RPMI7951 (cell line): Measurements from ENCODE around the gene CRIP1. TPM values are rescaled to one million over a fixed set of nuclear protein-coding genes. Genes with fewer than 3 reads are reported as not detected.

Source experiments
- DNase-seq: peaks from one replicate; pipeline ENCODE4 v3.0.0-alpha.2; 2012; ENCODE audit warnings: low read depth
- total RNA-seq: library from RNA; depleted of rRNA; stranded (reverse); fragments of >200 nt; shearing (Covaris generic); gene quantifications from 2 replicates; pipeline ENCODE4 v1.2.3, GENCODE V29; 2014

CRIP1 gene
- total RNA-seq, 1 experiment from 2014 or later = 0.12 TPM

DNA sequence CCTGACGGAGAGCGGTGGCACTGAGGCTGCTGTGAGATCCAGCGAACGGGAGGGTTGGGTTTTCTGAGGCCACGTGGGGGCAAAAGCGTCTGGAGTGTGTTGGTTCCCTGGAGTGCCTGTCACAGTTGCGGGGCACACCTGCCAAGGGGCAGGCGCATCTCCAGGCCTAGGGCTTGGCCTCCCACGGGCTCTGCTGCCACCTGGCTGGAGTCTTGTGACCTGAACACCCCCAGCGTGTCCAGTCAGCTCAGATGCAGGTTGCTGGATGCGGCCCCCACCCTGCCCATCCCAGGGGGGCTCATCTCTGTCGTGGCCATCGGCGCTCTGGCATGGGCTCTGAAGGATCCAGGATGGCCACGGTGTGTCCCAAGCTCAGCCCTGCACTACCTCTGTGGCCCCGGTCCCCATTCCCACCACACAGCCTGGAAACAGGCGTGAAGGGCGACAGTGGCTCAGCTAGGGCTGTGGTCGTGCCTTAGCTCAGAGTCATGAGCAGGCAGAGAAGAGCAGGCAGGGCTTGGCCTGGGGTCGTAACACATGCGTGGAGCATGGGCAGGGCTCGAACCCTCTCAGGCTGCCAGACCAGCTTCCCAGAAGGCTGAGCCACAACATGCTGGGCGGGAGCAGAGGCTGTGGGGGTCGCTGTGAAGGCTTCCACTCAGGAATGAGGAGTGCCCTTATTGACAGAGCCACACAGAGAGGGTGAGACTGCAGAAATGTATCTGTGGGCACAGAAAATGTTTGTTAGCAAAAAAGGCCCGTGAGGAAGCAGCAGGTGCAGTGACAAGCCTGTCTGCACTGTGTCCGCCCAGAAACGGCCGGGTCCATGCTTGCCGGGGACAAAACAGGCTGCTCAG is 35.6 kb upstream of the CRIP1 start:
- no peak for DNase-seq

DNA sequence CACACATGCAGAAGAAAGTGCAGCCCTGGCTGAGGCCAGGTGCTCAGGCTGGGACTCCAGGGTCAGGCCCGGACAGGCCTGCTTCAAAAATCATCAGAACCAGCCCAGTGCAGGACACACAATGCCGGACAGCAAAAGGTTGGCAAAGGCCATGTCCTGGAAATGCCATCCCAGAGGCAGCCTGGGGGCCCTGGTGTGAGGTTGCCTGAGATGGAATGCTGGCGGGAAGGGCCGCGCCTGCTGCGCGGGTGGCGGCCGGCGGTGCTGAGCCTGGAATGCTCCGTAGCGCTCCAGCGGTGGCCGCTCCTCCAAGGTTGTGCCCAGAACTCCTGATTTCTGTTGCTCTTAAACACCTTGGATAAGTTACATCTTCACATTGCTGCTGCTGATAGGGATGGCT is 33.7 kb upstream of the CRIP1 start:
- no peak for DNase-seq

DNA sequence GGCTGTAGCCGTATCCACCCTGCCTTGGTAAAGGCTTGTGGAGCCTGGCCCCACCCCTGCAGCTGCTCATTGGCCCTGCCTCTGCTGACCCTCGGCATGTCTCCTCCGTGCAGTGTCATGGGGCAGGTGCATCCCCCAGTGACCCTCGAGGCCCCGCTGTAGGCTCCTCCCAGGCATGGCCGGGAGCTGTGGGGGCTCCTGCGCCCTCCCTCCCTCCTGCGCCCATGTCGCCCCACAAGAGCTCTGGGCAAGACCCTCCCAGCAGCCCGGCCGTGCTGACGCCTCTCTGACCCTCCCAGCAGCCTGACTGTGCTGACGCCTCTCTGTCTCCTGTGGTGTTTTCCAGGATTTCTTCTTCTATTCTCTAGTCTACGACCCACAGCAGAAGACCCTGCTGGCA is 32.8 kb upstream of the CRIP1 start:
- no peak for DNase-seq

DNA sequence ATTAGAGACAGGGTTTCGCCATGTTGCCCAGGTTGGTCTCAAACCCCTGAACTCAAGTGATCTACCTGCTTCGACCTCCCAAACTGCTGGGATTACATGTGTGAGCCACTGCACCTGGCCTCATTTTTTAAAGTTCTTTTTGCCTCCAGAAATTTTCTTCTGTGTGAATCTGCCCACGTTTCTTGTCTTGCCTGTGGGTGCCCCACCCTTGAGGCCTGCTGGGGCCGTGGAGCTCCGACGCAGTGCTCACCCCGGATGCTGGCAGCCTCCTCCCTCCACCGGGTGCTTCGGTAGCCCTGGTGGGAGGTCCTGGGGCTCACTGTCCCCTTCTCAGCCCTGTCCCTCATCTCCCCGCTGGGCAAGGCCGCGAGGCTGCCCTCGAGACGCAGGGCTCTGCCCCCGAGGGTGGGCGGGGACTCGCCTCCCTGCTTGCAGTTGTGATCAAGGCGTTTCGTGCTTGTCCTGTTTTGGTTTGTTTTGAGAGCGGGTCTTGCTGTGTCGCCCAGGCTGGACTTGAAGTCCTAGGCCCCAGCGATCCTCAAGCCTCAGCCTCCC is 31.5 kb upstream of the CRIP1 start:
- DNase-seq = no peak

DNA sequence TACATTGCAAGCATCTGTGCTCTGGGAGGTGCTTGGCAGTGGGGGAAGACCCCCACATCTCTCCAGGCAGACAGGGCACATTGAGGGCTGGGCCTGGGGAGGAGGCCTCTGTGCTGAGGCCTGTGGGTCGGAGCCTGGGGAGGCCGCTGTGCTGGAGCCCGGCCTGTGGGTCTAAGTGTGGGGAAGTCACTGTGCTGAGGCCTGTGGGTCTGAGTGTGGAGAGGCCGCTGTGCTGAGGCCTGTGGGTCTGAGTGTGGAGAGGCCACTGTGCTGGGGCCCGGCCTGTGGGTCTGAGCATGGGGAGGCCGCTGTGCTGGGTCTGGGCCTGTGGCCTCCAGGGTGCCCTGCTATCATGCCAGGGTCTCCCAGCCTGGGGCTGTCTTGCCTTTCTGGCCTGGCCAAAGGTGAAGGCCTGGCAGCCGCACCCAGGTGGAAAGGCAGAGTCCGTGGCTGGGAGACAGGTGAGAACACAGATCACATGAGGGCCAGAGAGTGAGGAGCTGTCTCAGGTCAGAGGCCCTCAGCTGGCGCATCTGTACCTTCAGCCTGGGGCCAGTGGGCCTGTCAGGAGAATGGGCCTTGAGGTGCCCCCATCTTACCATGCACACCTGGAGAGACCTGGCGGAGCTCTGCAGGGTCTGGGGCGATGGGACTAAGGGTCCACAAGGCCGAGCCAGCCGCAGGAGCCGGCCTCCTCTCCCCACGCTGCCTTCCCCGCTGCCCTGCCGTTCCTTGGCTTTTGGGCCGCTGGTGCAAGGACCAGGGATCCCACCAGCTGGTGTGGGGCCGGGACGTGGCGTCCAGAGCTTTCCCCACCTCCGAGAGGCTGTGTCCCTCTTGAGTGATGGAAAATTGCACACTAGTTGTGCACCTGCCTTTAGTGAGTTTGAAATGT is 30.7 kb upstream of the CRIP1 start:
- no peak for DNase-seq

DNA sequence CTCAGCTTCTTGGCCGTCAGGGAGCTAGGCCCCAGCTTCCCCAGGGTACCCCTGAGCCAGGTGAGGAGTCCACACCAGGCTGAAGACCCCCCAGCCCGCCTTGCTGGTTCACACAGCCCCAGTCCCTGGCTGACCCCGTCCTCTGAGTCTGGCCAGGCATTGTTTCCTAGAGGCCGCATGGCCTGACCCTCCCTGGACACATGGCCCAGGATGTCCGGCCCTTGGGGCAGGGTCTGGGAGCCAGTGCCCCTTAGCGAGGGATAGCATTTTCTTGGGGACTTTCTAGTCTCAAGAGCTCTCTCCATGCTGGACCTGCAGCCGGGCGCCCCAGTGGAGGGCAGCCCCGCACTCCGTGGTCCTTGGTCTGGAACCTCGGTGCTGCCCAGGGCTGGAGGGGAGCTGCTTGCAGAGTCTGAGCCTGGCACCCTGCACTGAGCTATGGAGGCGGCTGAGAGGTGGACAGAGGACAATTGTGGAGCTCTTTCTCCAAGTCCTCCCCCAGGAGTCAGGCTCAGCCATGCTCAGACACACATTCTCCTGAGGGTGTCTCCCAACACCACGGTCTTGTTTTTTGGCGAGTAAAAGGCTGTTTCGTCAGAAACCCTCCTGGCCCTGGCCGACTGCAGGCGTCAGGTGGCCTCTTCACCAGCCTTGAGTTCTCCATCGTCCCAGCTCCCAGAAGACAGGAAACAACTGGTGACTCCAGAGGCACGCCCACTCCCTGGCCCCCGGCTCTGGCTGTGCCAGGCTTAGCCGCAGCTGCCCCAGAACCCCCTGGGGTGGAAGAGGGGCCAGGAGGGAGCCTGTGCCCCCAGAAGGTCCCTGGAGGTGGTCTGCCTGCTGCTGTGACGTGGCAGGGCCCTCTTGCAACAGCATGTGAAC is 29.7 kb upstream of the CRIP1 start:
- no peak for DNase-seq

DNA sequence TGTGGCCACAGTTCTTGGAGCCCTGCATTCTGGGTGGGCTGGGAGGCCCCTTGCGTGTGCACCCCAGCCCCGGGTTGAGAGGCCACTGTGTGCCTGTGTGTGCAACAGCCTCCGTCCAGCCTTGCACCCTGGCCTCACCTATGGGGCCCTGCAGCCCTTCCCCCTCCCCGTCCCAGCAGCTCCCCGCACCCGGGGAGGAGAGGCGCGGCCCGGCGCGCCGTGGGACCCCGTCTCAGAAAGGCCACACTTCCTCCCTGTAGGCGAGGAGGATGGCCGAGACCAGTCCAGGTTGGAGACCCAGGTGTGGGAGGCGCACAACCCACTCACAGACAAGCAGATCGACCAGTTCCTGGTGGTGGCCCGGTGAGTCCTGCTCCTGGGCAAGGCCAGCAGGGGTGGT is 28.7 kb upstream of the CRIP1 start:
- DNase-seq = no peak

DNA sequence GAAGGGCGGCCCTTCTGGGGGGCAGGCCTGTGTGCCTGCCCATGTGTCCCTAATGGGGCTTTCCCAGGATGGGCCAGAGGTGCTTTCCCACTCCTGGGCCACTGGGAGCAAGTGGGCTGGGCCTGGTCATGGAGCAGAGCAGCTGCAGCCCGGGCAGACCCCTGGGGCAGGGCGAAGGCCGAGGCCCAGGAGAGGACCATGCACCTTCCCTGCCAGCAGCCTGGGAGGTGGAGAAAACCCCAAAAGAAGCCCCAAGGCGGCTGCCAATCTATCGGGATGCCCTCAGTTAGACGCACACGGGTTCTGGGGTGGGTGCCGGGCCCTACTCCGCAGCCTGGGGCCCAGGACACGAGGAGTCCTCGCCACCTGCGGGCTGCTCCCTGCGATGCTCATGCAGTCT is 28.1 kb upstream of the CRIP1 start:
- DNase-seq = no peak

DNA sequence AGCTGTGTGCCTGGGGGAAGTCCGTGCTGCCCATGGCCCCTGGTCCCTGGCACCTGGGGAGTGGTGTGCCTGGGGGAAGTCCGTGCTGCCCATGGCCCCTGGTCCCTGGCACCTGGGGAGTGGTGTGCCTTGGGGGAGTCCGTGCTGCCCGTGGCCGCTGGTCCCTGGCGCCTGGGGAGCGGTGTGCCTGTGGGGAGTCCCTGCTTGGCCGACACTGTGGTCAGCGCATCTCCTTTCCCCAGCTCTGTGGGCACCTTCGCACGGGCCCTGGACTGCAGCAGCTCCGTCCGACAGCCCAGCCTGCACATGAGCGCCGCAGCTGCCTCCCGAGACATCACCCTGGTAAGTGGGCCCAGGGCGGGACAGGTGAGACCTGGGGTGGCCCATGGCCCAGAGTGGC is 26.6 kb upstream of the CRIP1 start:
- no peak for DNase-seq

DNA sequence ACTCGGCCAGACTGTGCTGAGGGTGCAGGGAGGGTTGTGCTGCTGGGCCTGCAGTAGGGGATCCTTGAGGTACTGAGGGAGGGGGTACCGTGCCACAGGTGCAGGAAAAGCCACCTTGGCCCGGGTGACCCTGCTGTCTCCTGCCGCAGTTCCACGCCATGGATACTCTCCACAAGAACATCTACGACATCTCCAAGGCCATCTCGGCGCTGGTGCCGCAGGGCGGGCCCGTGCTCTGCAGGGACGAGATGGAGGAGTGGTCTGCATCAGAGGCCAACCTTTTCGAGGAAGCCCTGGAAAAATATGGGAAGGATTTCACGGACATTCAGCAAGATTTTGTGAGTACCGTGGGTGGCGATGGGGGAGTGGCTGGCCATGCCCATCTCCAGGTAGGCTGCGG is 26.1 kb upstream of the CRIP1 start:
- no peak for DNase-seq

DNA sequence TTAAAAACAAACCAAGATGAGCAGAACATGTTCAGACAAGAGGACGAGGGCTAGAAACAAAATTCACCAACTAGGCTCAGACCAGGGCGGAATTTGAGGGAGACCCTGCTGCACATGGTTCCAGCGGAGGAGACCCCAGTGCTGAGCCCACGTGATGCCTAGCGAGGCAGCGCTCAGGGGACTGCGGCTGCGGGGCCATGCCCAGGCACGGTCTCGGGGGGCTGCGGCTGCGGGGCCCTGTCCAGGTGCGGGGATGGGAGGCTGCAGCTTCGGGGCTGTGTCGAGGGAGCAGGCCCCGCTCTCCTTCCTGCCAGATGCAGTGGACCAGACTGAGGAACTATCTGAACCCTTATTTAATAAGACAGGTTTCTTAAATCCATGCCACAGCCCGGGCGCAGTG is 24.8 kb upstream of the CRIP1 start:
- no peak for DNase-seq

DNA sequence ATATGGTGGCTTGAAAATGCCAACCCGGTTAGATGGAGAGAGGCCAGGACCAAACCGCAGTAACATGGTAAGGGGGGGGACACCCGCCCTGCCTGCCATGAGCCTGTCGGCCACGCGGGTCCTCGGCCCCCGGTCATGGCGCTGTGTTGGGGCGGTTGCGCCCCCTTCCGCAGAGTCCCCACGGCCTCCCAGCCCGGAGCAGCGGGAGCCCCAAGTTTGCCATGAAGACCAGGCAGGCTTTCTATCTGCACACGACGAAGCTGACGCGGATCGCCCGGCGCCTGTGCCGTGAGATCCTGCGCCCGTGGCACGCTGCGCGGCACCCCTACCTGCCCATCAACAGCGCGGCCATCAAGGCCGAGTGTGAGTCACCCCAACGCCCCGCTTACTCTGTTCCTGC is 22.2 kb upstream of the CRIP1 start:
- DNase-seq = no peak

DNA sequence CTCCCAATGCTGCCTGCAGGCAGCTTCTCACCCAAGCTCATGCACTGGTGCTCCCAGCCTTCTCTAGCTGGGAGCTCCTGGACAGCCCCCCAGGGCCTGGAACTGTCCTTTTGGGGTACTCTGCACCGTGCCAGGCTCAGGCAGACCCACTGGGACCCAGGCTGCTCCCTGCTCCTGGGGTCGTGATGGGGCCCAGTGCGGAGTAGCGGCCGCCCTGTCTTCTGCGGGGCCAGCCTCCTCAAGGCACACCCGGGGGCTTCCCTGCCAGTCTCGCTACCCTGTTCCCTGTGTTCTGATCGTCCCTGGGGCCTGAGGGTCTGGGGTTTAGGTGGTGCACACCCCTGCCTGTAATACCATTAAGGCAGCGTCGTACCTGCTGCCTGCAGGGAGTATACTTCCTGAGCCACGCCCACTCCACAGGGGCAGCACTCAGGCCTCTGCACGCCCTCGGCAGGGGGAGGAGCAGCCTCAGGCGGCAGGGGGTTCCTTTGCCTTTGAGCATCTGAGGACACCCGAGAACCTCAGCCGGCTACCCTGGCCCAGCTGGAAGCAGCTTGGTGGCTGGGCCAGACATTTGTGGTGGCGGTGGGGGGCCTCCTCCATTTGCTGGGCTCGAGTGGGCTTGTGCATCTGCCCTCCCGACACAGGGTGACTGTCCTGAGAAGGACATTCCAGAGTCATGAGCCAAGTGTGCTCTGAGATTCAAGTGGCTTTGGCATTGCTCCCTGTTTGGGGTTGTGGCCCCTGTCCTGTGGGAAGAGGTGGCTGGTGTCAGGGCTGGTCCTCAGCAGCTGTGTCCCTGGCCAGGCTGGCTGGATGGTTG is 21.3 kb upstream of the CRIP1 start:
- DNase-seq = peak; percentile 55

DNA sequence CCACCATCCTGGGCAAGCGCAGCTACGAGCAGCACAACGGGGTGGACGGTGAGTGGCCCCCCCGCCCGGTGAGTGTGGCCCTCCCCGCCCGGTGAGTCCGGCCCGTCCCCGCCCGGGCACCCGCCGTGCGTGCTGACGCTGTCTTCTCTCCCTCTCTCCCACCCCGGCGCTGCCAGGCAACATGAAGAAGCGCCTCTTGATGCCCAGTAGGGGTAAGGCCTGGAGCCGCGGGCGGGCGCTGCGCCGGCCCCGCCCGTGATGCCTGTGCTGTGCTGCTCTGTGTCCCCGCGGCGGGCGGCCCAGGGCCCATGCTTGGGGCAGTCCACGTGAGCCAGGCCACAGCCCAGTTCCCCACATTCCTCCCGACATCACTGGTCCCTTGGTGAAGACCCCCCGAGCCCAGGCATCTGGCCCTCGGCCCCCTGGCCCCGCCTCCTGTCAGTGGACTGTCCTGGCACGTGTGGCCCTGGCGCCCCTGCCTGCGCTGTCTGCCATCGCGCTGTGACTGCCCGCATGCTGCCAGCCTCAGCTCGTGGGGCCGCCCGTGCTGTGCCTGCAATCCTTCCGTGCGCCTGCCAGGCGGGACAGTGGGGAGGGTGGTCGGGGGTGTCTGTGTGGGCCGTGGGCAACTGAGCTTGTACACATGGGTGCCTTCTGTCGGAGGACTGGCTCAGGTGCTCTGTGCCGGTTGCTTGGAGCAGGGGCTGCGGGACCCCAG is 20.0 kb upstream of the CRIP1 start:
- DNase-seq = no peak

DNA sequence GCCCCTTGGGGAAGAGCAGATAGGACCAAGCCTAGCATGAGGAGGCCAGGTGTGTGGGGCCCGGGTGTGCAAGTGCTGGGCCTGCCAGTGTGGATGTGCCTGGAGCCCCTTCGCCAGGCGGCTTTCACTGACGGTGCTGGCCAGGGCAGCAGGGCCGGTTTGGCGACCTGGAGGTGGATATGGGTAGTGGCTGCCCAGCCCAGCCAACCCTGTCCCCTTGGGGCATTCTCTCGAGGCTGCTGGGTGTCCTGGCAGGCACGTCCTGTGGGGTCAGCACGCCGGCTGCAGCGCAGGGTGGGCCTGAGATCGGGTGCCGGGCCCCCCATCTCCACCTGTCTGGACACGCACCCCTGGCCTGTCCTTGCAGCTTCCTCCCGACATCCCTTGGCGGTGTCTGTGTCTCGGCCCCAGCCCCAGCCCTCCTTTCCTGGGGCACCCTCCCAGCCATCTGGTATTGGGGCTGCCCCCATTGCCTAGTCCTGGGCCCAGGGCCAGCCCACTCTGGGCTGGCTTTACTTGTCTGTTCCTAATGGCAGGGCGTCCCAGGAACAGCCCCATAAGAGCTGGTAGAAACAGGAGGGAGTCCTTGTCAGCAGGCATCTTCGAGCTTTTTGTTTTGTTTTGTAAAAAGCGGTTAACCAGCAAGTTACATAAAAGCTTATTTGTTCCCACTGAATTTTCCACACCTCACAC is 19.3 kb upstream of the CRIP1 start:
- DNase-seq = no peak

DNA sequence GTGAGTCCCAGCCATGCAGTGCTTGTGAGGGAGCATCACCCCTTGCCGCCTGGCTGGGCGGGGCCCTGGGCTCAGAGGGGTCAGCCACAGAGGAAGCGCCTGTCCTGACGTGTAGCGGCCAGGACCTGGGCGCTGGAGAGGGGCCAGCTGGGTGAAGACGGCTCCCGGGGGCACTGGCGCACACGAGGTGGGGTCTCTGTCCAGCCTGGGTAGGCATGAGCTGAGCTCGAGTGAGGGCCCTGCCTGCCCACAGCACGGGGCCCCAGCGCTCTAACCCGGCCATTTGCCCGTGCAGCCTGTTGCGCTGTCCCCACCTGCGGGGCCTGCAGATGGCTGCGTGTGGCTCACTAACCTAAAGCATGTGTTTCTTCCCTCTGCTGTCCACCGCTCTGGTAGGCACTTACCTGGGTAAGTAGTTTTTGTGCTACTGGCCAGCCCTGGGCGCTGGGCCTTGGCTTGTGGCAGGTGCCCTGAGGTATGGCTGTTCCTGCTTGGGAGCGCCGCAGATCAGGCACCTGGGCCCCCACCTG is 18.7 kb upstream of the CRIP1 start:
- no peak for DNase-seq

DNA sequence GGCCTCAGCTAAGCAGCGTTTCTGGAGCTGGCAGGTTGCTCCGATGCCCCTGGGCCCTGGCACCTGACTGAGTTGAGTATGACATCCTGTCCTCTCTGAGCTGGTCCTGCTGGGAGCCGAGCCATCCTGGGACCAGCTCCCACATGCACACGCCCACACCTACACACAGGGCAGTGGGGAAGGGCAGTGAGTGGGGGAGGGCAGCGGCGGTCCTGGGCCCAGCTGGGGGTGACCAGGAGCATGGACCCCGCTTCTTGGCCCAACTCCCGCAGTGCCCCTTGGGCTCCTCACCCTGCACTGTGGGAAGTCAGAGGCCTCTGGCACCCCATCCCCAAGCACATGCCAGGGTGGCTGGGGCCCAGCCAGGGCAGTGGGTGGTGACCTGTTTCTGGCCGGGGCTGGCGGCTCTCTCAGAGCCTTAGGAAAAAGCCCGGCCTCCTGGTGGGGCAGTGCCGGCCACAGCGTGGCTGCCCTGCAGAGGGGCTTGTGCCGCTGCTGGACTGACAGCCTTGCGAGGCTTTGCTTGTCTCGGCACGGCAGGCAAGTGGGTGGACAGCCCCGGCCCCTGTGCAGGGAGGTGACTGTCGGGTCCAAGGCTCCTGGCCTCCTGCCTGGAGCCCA is 18.0 kb upstream of the CRIP1 start:
- DNase-seq = no peak

DNA sequence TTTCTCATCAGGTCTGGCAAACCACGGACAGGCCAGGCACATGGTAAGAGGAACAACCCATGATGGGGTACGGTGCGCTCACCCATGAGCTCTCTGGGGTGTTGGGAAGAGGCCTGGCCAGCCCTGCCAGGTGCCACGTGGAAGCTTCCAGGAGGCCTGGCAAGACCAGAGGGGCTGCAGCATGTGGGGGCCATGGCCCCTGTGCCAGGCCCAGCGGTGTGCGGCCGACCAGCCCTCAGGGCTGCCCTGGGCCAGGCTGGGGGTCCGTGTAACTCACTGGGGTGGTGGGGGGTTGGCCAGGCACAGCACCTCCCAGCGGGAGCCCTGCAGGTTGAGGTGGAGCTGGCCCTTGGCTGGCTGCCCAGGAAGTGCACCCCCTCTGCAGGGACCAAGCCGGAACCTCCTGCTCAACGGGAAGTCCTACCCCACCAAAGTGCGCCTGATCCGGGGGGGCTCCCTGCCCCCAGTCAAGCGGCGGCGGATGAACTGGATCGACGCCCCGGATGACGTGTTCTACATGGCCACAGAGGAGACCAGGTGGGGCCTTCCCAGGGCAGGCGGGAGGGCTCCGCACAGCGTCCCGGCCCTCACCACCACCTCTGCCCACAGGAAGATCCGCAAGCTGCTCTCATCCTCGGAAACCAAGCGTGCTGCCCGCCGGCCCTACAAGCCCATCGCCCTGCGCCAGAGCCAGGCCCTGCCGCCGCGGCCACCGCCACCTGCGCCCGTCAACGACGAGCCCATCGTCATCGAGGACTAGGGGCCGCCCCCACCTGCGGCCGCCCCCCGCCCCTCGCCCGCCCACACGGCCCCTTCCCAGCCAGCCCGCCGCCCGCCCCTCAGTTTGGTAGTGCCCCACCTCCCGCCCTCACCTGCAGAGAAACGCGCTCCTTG is 17.0 kb upstream of the CRIP1 start:
- DNase-seq = no peak
